K562 (cell line): ENCODE data around the gene OSGEP. TPM values are rescaled to one million over a fixed set of nuclear protein-coding genes. Genes with fewer than 3 reads are reported as not detected.

Source experiments
- ATAC-seq: fragments of 200-7000 bp; cut with Tn5 transposase; 3 replicates; pipeline ENCODE4 v1.9.1; 2020; ENCODE audit warnings: moderate library complexity
- BruUV-seq: library from RNA; stranded (reverse); fragments of 400-500 nt; replicated peaks from 2 replicates; lab custom pipeline; 2021; lab: Mats Ljungman, UMichigan
- CTCF ChIA-PET: fragments of 300-600 bp; formaldehyde crosslinking; extraction: SDS; loops from one replicate; lab custom pipeline; 2021; ENCODE audit warnings: low intra/inter-chr PET ratio; lab: Yijun Ruan, JAX
- POLR2A ChIA-PET: fragments of 300-600, 350-650 bp; sonication (Branson Sonifier 250); formaldehyde crosslinking; extraction: SDS; loops from one replicate; lab custom pipeline; 2021; ENCODE audit warnings: antibody characterized with exemption, inconsistent platforms; lab: Yijun Ruan, JAX
- DNase-seq, 4 experiments: peaks; one replicate each; pipeline versions ENCODE4 v3.0.0 to v3.0.0-alpha.2; 2011 to 2018; ENCODE audit warnings: low spot score in 3 of 4, mixed read lengths in 3 of 4; ENCODE audit errors: extremely low read depth in 1 of 4
- FAIRE-seq: peaks from 2 replicates; lab custom pipeline; 2011; peaks lifted over from hg19 to GRCh38; lab: Jason Lieb, UNC
- H2AFZ ChIP-seq: 2 replicates; pipeline ENCODE4 v1.6.0; 2011; ENCODE audit warnings: low read depth, low read length, control low read depth, inconsistent platforms
- H3K27ac ChIP-seq: fragments of 200-600 bp; 3 replicates; pipeline ENCODE4 v1.8.0; 2011; ENCODE audit warnings: low read depth, mild to moderate bottlenecking, control low read depth, inconsistent platforms, low read length, moderate library complexity, mixed read lengths; ENCODE audit errors: extremely low read depth
- H3K27me3 ChIP-seq, 2 experiments: fragments of 300-600 bp in 1 of 2; 2 replicates in 1 of 2; 3 replicates in 1 of 2; pipeline versions ENCODE4 v1.6.0 to v1.8.0; 2011; ENCODE audit warnings: inconsistent platforms in 2 of 2, low read length in 2 of 2, mild to moderate bottlenecking in 1 of 2, mixed read lengths in 1 of 2, moderate library complexity in 1 of 2; ENCODE audit not compliant: control insufficient read depth in 2 of 2, insufficient read depth in 2 of 2
- H3K36me3 ChIP-seq: fragments of 300-600 bp; 3 replicates; pipeline ENCODE4 v1.8.0; 2011; ENCODE audit warnings: mild to moderate bottlenecking, low read length, inconsistent platforms; ENCODE audit not compliant: control insufficient read depth, insufficient read depth
- H3K4me1 ChIP-seq, 2 experiments: fragments of 200-600 bp in 1 of 2; replicated peaks in 1 of 2; 2 replicates in 1 of 2; 3 replicates in 1 of 2; pipeline versions ENCODE4 v1.5.1 to v1.8.0; 2011; ENCODE audit warnings: inconsistent platforms in 2 of 2, low read length in 2 of 2, mild to moderate bottlenecking in 1 of 2, mixed read lengths in 1 of 2, moderate library complexity in 1 of 2; ENCODE audit not compliant: control insufficient read depth in 2 of 2, insufficient read depth in 2 of 2
- H3K4me2 ChIP-seq: 2 replicates; pipeline ENCODE4 v1.6.1; 2011; ENCODE audit warnings: low read length, control low read depth, inconsistent platforms, mixed read lengths; ENCODE audit not compliant: insufficient read depth
- H3K4me3 ChIP-seq: fragments of 200-600 bp; sonication (generic), shearing (Covaris generic); 2 replicates; pipeline ENCODE4 v1.5.1; 2016; ENCODE audit warnings: control low read depth, inconsistent platforms
- H3K79me2 ChIP-seq: fragments of 200-600 bp; 3 replicates; pipeline ENCODE4 v1.8.0; 2011; ENCODE audit warnings: low read length, inconsistent platforms; ENCODE audit not compliant: control insufficient read depth, insufficient read depth
- H3K9ac ChIP-seq, 2 experiments: 2 replicates each; pipeline versions ENCODE4 v1.6.0 to v1.6.1; 2011; ENCODE audit warnings: low read depth in 2 of 2, low read length in 2 of 2, control low read depth in 1 of 2, inconsistent platforms in 1 of 2, mild to moderate bottlenecking in 1 of 2, mixed read lengths in 1 of 2; ENCODE audit not compliant: insufficient read depth in 1 of 2
- H3K9me1 ChIP-seq: one replicate; pipeline ENCODE4 v1.6.0; 2011; ENCODE audit warnings: inconsistent platforms, mild to moderate bottlenecking, low read length, moderate library complexity; ENCODE audit not compliant: control insufficient read depth, insufficient read depth
- H3K9me3 ChIP-seq: replicated peaks from 2 replicates; pipeline ENCODE4 v1.5.1; 2011; ENCODE audit warnings: low read depth, low read length, inconsistent platforms; ENCODE audit not compliant: control insufficient read depth, insufficient read depth
- H4K20me1 ChIP-seq: replicated peaks from 2 replicates; pipeline ENCODE4 v1.6.1; 2011; ENCODE audit warnings: low read length, inconsistent platforms, mixed read lengths; ENCODE audit not compliant: control insufficient read depth, insufficient read depth
- BCL6 ChIP-seq: fragments of 250-450 bp; sonication (Bioruptor Pico); IDR thresholded peaks from 2 replicates; pipeline ENCODE4 v1.4.0; 2020
- CBX3 ChIP-seq, 2 experiments: IDR thresholded peaks; 1 replicate in 1 of 2; 2 replicates in 1 of 2; pipeline ENCODE4 v1.6.1; 2012; ENCODE audit warnings: inconsistent platforms in 2 of 2, low read length in 2 of 2, borderline replicate concordance in 1 of 2, control low read depth in 1 of 2
- LEF1 ChIP-seq: fragments of 450-650 bp; IDR thresholded peaks from 2 replicates; pipeline ENCODE4 v1.6.1; 2016; ENCODE audit warnings: mild to moderate bottlenecking
- NFYB ChIP-seq: IDR thresholded peaks from 2 replicates; pipeline ENCODE4 v1.6.1; 2011; ENCODE audit warnings: mild to moderate bottlenecking, moderate library complexity; ENCODE audit not compliant: insufficient read length; ENCODE audit errors: extremely low read depth
- NONO ChIP-seq, 2 experiments: fragments of 200-400 bp in 1 of 2; fragments of 450-650 bp in 1 of 2; formaldehyde crosslinking in 1 of 2; IDR thresholded peaks; 2 replicates each; pipeline ENCODE4 v1.6.1; 2017; ENCODE audit warnings: low read depth in 2 of 2, mild to moderate bottlenecking in 2 of 2, moderate library complexity in 2 of 2, low read length in 1 of 2
- POLR2G ChIP-seq: fragments of 200-400 bp; formaldehyde crosslinking; IDR thresholded peaks from 2 replicates; pipeline ENCODE4 v1.6.1; 2017; ENCODE audit warnings: low read depth, mild to moderate bottlenecking, antibody characterized with exemption, low read length, moderate library complexity
- SIN3A ChIP-seq, 2 experiments: fragments of 150-350 bp in 1 of 2; IDR thresholded peaks; 2 replicates each; pipeline ENCODE4 v1.6.1; 2011 to 2016; ENCODE audit warnings: borderline replicate concordance in 2 of 2, low read depth in 2 of 2, low read length in 2 of 2, mild to moderate bottlenecking in 2 of 2, moderate library complexity in 2 of 2; ENCODE audit not compliant: control insufficient read depth in 1 of 2
- SMAD1 ChIP-seq: fragments of 150-350 bp; IDR thresholded peaks from 2 replicates; pipeline ENCODE4 v1.6.1; 2014; ENCODE audit warnings: low read length, low read depth; ENCODE audit not compliant: partially characterized antibody
- SRSF1 ChIP-seq: fragments of 200-400 bp; formaldehyde crosslinking; IDR thresholded peaks from 2 replicates; pipeline ENCODE4 v1.6.1; 2017; ENCODE audit warnings: mild to moderate bottlenecking, low read depth, low read length, moderate library complexity
- TBP ChIP-seq: optimal IDR thresholded peaks from 2 replicates; pipeline ENCODE3; 2011; ENCODE audit warnings: low read depth, low read length, improper control_type of control experiment
- ZNF124 ChIP-seq: sonication (generic); formaldehyde crosslinking; IDR thresholded peaks from 2 replicates; pipeline ENCODE4 v1.8.1; 2022; ENCODE audit warnings: missing genetic modification reagents
- WGBS: fragments of 100-300 bp; shearing (Covaris generic); methylation state at CpG from one replicate; pipeline ENCODE4 v1.1.6; 2016; ENCODE audit warnings: low coverage, mixed read lengths; ENCODE audit not compliant: insufficient coverage; ENCODE audit errors: missing lambda C conversion rate; 5-methylcytosine and 5-hydroxymethylcytosine counted together
- in situ Hi-C: fragments of 300-500 bp; cut with MboI; formaldehyde crosslinking; loops from 4 replicates; pipeline ENCODE4 v1.15.0; 2018; ENCODE audit warnings: inconsistent platforms, mixed read lengths
- intact Hi-C: fragments of 100-400 bp; cut with micrococcal nuclease; formaldehyde crosslinking; loops from 2 replicates; pipeline ENCODE4 v1.14.2; 2022
- polyA plus RNA-seq, 8 experiments: library from polyadenylated mRNA; depleted of rRNA in 4 of 8; stranded (reverse) in 5 of 8; unstranded in 3 of 8; fragments of >200 nt; fragmentation: Nextera tagmentation in 2 of 8; fragmentation: Illumina TruSeq in 1 of 8; extraction: Ambion mirVana in 2 of 8; extraction: Trizol in 1 of 8; gene quantifications; 2 replicates each; pipeline versions ENCODE4 v1.2.1 to v1.2.3, GENCODE V29; 2011 to 2014; ENCODE audit warnings: inconsistent platforms in 1 of 8, missing spikeins in 1 of 8
- total RNA-seq, 7 experiments: library from RNA; depleted of rRNA in 6 of 7; stranded (reverse); fragments of >200 nt in 6 of 7; fragmentation: Illumina TruSeq in 2 of 7; extraction: Trizol in 2 of 7; gene quantifications; 2 replicates each; pipeline versions ENCODE4 v1.2.1 to v1.2.3, GENCODE V29; 2011 to 2021; ENCODE audit warnings: low replicate concordance in 1 of 7
- TF ChIP-seq, protein P1 (sequence below): sonication (generic); formaldehyde crosslinking; IDR thresholded peaks from 2 replicates; pipeline ENCODE4 v1.8.0; 2022; ENCODE audit warnings: missing genetic modification reagents, mild to moderate bottlenecking, moderate library complexity, borderline replicate concordance
- TF ChIP-seq, protein P2 (sequence below): sonication (generic); formaldehyde crosslinking; IDR thresholded peaks from 2 replicates; pipeline ENCODE4 v1.8.1; 2023; ENCODE audit warnings: missing genetic modification reagents, mild to moderate bottlenecking, borderline replicate concordance
- TF ChIP-seq, protein P3 (sequence below): fragments of 450-650 bp; formaldehyde crosslinking; IDR thresholded peaks from 2 replicates; pipeline ENCODE4 v1.4.0; 2020; ENCODE audit warnings: mild to moderate bottlenecking, mixed read lengths

Gene OSGEP
- total and polyA plus RNA-seq, 9 of the 15 experiments (the other 6 are each of a cell fraction or from before 2014, with no cell fraction given), result 32.1 to 59.2 (median 44.1) TPM

DNA sequence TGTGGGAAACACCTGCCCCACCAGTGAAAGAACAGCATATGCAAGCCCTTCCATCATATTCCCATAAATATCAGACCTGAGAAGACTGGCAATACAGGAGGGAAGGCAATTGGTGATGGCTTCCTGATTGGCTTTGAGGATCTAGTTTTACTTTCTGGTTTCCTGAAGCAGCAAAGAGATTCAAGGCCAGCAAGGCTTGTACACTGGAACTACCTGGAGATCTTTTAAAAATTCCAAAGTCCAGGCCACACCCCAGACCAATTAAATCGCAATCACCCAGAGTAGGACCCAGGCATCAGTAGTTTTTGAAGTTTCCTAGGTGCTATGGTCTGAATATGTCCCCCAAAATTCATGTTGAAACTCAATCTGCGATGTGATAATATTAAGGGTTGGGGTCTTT lies 38.4 kb downstream of the OSGEP start:
- WGBS, result 100% methylated on average over 1 of the region's 2 CpGs
- in situ Hi-C loops, result loop anchor here (10.0 kb wide), 1 partner anchor 189 kb away; no protein-coding TSS in a partner anchor

More for the DNA sequence above, 38.4 kb downstream of the OSGEP start:
- FAIRE-seq (peak; percentile 68), ATAC-seq (no peak)
- no peaks in the 10 kb centered on the region for H3K27me3 ChIP-seq
- no peak overlapping the region for H3K9ac ChIP-seq
- CTCF ChIA-PET, result interaction anchor here (1.7 kb wide), 1 partner anchor 192 kb away, joined by 5 read pairs; no protein-coding TSS in a partner anchor
- no TSS peak for BruUV-seq
- H3K27ac ChIP-seq, result no peak overlapping the region
- TF ChIP-seq SIN3A (IDR thresholded peaks at IDR 0.05; ENCODE audit: borderline replicate concordance in 2 of 2, control insufficient read depth in 1 of 2, low read depth in 2 of 2, low read length in 2 of 2) (no peak), ZNF124 (no peak), LEF1 (no peak), POLR2G (no peak), CBX3 (IDR thresholded peaks at IDR 0.05; ENCODE audit: borderline replicate concordance in 1 of 2, low read length in 2 of 2) (no peak), SMAD1 (no peak), SRSF1 (no peak), TBP (no peak), NONO (IDR thresholded peaks at IDR 0.05; ENCODE audit: low read depth in 2 of 2, low read length in 1 of 2) (no peak), BCL6 (CRISPR knock-in tag) (no peak), NFYB (no peak)
- TF ChIP-seq, protein P1, sequence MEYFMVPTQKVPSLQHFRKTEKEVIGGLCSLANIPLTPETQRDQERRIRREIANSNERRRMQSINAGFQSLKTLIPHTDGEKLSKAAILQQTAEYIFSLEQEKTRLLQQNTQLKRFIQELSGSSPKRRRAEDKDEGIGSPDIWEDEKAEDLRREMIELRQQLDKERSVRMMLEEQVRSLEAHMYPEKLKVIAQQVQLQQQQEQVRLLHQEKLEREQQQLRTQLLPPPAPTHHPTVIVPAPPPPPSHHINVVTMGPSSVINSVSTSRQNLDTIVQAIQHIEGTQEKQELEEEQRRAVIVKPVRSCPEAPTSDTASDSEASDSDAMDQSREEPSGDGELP, result no peak
- TF ChIP-seq, protein P2, sequence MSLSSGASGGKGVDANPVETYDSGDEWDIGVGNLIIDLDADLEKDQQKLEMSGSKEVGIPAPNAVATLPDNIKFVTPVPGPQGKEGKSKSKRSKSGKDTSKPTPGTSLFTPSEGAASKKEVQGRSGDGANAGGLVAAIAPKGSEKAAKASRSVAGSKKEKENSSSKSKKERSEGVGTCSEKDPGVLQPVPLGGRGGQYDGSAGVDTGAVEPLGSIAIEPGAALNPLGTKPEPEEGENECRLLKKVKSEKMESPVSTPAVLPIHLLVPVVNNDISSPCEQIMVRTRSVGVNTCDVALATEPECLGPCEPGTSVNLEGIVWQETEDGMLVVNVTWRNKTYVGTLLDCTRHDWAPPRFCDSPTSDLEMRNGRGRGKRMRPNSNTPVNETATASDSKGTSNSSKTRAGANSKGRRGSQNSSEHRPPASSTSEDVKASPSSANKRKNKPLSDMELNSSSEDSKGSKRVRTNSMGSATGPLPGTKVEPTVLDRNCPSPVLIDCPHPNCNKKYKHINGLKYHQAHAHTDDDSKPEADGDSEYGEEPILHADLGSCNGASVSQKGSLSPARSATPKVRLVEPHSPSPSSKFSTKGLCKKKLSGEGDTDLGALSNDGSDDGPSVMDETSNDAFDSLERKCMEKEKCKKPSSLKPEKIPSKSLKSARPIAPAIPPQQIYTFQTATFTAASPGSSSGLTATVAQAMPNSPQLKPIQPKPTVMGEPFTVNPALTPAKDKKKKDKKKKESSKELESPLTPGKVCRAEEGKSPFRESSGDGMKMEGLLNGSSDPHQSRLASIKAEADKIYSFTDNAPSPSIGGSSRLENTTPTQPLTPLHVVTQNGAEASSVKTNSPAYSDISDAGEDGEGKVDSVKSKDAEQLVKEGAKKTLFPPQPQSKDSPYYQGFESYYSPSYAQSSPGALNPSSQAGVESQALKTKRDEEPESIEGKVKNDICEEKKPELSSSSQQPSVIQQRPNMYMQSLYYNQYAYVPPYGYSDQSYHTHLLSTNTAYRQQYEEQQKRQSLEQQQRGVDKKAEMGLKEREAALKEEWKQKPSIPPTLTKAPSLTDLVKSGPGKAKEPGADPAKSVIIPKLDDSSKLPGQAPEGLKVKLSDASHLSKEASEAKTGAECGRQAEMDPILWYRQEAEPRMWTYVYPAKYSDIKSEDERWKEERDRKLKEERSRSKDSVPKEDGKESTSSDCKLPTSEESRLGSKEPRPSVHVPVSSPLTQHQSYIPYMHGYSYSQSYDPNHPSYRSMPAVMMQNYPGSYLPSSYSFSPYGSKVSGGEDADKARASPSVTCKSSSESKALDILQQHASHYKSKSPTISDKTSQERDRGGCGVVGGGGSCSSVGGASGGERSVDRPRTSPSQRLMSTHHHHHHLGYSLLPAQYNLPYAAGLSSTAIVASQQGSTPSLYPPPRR (CRISPR knock-in tag), result no peak
- TF ChIP-seq, protein P3, sequence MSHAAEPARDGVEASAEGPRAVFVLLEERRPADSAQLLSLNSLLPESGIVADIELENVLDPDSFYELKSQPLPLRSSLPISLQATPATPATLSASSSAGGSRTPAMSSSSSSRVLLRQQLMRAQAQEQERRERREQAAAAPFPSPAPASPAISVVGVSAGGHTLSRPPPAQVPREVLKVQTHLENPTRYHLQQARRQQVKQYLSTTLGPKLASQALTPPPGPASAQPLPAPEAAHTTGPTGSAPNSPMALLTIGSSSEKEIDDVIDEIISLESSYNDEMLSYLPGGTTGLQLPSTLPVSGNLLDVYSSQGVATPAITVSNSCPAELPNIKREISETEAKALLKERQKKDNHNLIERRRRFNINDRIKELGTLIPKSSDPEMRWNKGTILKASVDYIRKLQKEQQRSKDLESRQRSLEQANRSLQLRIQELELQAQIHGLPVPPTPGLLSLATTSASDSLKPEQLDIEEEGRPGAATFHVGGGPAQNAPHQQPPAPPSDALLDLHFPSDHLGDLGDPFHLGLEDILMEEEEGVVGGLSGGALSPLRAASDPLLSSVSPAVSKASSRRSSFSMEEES (CRISPR knock-in tag), result no peak
- TF ChIP-seq, all 486 proteins: peak for 0
- Histone ChIP-seq H3K36me3 (no peaks in the 10 kb centered on the region), H3K4me3 (no peak overlapping the region), H3K4me1 (peaks cover 6 to 13% of the 10 kb centered on the region in 2 experiments; a peak in 4 of 5 replicates), H3K4me2 (no peak overlapping the region), H3K9me1 (no peaks in the 10 kb centered on the region), H4K20me1 (no peaks in the 10 kb centered on the region), H3K79me2 (no peaks in the 10 kb centered on the region; the same call in none of the 3 replicates), H2AFZ (peak overlapping the region; percentile 90), H3K9me3 (no peaks in the 10 kb centered on the region)
- DNase-seq, result no peak
- intact Hi-C loops, result no loop called here
- POLR2A ChIA-PET, result interaction anchor here (0.8 to 1.0 kb wide), 2 partner anchors 9 to 46 kb away, joined by 3 to 4 read pairs; partner anchors contain the start of gene PIP4P1
